Fibroblast of lung (primary cell): ENCODE measurements around the gene SBNO1. TPM values are rescaled to one million over a fixed set of nuclear protein-coding genes. Genes with fewer than 3 reads are reported as not detected.

Experiments
- DNase-seq, 2 donors: peaks; one replicate each; pipeline versions ENCODE4 v3.0.0 to v3.0.0-alpha.2; 2010; ENCODE audit warnings: low read depth in 2 of 2
- H2AFZ ChIP-seq: 2 replicates; pipeline ENCODE4 v1.5.1; 2012; ENCODE audit warnings: low read length, control low read depth, inconsistent platforms
- H3K27ac ChIP-seq: 2 replicates; pipeline ENCODE4 v1.5.1; 2011; ENCODE audit warnings: low read length, control low read depth; ENCODE audit not compliant: insufficient read depth
- H3K27me3 ChIP-seq: 2 replicates; pipeline ENCODE4 v1.5.1; 2011; ENCODE audit warnings: mild to moderate bottlenecking, low read length; ENCODE audit not compliant: control insufficient read depth, insufficient read depth
- H3K36me3 ChIP-seq: 2 replicates; pipeline ENCODE4 v1.5.1; 2011; ENCODE audit warnings: low read length; ENCODE audit not compliant: control insufficient read depth, insufficient read depth
- H3K4me1 ChIP-seq: 2 replicates; pipeline ENCODE4 v1.5.1; 2011; ENCODE audit warnings: low read length; ENCODE audit not compliant: control insufficient read depth, insufficient read depth; ENCODE audit errors: extremely low read depth
- H3K4me2 ChIP-seq: 2 replicates; pipeline ENCODE4 v1.5.1; 2011; ENCODE audit warnings: low read length, control low read depth; ENCODE audit not compliant: insufficient read depth; ENCODE audit errors: extremely low read depth
- H3K4me3 ChIP-seq, 4 experiments: fragments of 200-600 bp in 1 of 4; sonication (generic) in 1 of 4; replicated peaks in 1 of 4; 2 replicates each; pipeline ENCODE4 v1.5.1; 2011 to 2016; ENCODE audit warnings: low read length in 4 of 4, low read depth in 3 of 4, mild to moderate bottlenecking in 3 of 4, control low read depth in 2 of 4, inconsistent platforms in 1 of 4, mixed read lengths in 1 of 4; ENCODE audit not compliant: insufficient read depth in 1 of 4; ENCODE audit errors: control extremely low read depth in 1 of 4
- H3K79me2 ChIP-seq: 2 replicates; pipeline ENCODE4 v1.5.1; 2012; ENCODE audit warnings: mild to moderate bottlenecking, low read length, inconsistent platforms; ENCODE audit not compliant: control insufficient read depth, insufficient read depth
- H3K9ac ChIP-seq: 2 replicates; pipeline ENCODE4 v1.5.1; 2011; ENCODE audit warnings: mild to moderate bottlenecking, low read length, control low read depth; ENCODE audit not compliant: insufficient read depth
- H3K9me3 ChIP-seq: 2 replicates; pipeline ENCODE4 v1.5.1; 2012; ENCODE audit warnings: low read depth, low read length; ENCODE audit not compliant: control insufficient read depth, insufficient read depth
- H4K20me1 ChIP-seq: 2 replicates; pipeline ENCODE4 v1.5.1; 2011; ENCODE audit warnings: low read length; ENCODE audit not compliant: control insufficient read depth, insufficient read depth; ENCODE audit errors: extremely low read depth
- EZH2 ChIP-seq: IDR thresholded peaks from 2 replicates; pipeline ENCODE4 v1.5.1; 2012; ENCODE audit warnings: low read length, control low read depth, mild to moderate bottlenecking; ENCODE audit errors: missing control alignments
- polyA plus RNA-seq, 2 donors: library from polyadenylated mRNA; depleted of rRNA in 1 of 2; stranded (reverse) in 1 of 2; unstranded in 1 of 2; fragments of >200 nt; gene quantifications; 2 replicates each; pipeline ENCODE4 v1.2.1, GENCODE V29; 2011 to 2012; ENCODE audit warnings: missing spikeins in 1 of 2
- total RNA-seq: library from RNA; depleted of rRNA; stranded (reverse); fragments of >200 nt; gene quantifications from 2 replicates; pipeline ENCODE4 v1.2.1, GENCODE V29; 2014
- TF ChIP-seq, protein P1 (sequence below), 2 donors: IDR thresholded peaks in 1 of 2; conservative IDR thresholded peaks in 1 of 2; 1 replicate in 1 of 2; 2 replicates in 1 of 2; pipeline ENCODE4 v1.5.1; 2011 to 2012; ENCODE audit warnings: low read length in 2 of 2, control low read depth in 1 of 2, inconsistent platforms in 1 of 2, low read depth in 1 of 2, mild to moderate bottlenecking in 1 of 2

SBNO1 gene
- total and polyA plus RNA-seq, 2 donors (not counting 1 experiment from before 2014, with no cell fraction given), result 15.6 to 20.8 TPM

DNA sequence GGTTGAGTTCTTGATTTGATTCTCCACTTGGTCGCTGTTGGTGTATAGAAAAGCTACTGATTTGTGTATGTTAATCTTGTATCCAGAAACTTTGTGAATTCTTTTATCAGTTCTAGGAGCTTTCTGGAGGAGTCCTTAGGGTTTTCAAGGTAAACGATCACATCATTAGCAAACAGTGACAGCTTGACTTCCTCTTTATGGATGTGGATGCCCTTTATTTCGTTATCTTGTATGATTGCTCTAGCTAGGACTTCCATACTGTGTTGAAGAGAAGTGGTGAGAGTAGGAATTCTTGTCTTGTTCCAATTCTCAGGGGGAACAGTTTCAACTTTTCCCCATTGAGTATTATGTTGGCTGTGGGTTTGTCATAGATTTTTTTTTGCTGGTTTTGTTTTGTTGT, 119.0 kb downstream of the SBNO1 start:
- Histone ChIP-seq H3K9ac (no peak overlapping the region), H3K4me1 (no peaks in the 10 kb centered on the region), H3K27me3 (no peaks in the 10 kb centered on the region), H4K20me1 (no peaks in the 10 kb centered on the region), H3K36me3 (no peaks in the 10 kb centered on the region), H3K4me2 (no peak overlapping the region), H3K4me3 (no peak overlapping the region), H3K9me3 (no peaks in the 10 kb centered on the region), H2AFZ (no peak overlapping the region), H3K27ac (no peak overlapping the region), H3K79me2 (peaks cover 18% of the 10 kb centered on the region)
- no peak for TF ChIP-seq EZH2
- TF ChIP-seq, protein P1, sequence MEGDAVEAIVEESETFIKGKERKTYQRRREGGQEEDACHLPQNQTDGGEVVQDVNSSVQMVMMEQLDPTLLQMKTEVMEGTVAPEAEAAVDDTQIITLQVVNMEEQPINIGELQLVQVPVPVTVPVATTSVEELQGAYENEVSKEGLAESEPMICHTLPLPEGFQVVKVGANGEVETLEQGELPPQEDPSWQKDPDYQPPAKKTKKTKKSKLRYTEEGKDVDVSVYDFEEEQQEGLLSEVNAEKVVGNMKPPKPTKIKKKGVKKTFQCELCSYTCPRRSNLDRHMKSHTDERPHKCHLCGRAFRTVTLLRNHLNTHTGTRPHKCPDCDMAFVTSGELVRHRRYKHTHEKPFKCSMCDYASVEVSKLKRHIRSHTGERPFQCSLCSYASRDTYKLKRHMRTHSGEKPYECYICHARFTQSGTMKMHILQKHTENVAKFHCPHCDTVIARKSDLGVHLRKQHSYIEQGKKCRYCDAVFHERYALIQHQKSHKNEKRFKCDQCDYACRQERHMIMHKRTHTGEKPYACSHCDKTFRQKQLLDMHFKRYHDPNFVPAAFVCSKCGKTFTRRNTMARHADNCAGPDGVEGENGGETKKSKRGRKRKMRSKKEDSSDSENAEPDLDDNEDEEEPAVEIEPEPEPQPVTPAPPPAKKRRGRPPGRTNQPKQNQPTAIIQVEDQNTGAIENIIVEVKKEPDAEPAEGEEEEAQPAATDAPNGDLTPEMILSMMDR (conservative IDR thresholded peaks at IDR 0.05 in 1 of 2, IDR thresholded peaks at IDR 0.05 in 1 of 2; ENCODE audit: low read depth in 1 of 2, low read length in 2 of 2), result no peak
- DNase-seq, result no peak

DNA sequence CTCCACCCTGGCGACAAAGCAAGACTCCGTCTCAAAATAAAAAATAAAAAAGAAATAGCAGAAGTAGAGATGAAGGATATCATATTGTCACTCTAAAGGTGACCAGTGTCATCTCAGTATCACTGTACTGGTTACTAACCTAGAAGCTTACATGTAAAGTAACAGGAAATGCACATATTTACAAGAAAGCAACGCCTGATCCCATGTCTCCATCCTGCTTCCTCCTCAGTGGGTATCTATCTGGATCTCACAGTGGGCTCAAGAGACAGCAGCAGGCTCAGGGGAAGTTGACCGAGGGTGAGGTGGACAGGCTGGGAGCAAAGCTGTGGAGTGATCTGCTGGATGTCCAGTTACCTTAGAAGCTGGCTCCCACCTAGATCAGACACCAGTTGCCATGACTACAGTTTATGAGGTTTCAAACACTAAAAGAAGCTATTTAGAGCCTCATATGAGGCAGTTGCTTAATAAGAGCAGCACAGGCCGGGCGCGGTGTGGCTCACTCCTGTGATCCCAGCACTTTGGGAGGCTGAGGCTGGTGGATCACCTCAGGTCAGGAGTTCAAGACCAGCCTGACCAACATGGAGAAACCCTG, 120.9 kb downstream of the SBNO1 start:
- Histone ChIP-seq H3K27me3 (no peaks in the 10 kb centered on the region), H3K4me2 (no peak overlapping the region), H2AFZ (no peak overlapping the region), H3K4me1 (no peaks in the 10 kb centered on the region), H3K36me3 (no peaks in the 10 kb centered on the region), H3K4me3 (no peak overlapping the region), H4K20me1 (no peaks in the 10 kb centered on the region), H3K27ac (no peak overlapping the region), H3K9ac (no peak overlapping the region), H3K9me3 (no peaks in the 10 kb centered on the region), H3K79me2 (peaks cover 11% of the 10 kb centered on the region)
- no peak for DNase-seq
- TF ChIP-seq, protein P1 (conservative IDR thresholded peaks at IDR 0.05 in 1 of 2, IDR thresholded peaks at IDR 0.05 in 1 of 2; ENCODE audit: low read depth in 1 of 2, low read length in 2 of 2), result no peak
- TF ChIP-seq EZH2, result no peak

DNA sequence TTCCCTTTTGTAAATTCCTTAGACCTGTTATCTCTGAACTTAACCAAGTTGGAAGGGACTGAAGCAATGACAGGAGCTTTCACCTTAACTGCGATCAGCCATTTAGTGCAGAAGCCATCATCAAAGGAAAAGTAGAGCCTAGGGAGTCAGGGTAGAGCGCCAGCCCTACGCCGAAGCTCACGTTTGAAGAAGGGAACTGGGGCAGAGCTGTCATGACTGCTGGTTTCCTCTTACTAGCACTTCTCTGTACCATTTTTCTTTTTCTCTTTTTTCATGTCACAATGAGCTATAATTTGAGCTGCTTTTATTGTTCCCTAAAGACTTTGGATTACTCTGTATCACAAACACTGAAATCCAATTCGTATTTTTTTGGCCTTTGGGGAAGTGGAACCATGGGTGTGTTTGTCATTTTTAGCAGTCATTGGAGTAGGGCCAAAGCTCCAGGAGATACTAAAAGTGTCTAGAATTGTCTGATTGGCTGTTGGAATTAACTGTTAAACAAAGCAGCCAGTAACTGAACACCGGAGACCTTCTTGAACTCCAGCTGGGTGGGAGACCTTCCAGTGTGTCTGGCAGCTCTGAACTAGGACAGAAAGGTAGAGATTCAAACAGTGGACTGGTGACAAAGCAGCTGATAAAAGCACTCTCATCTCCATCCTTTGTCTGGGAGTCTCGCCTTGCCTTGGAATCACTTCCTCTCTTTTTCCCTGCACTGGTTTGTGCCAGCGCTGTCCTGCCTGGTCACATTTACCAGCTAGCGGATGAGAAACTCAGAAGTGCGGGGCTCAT, 122.3 kb downstream of the SBNO1 start:
- TF ChIP-seq EZH2, result no peak
- TF ChIP-seq, protein P1 (conservative IDR thresholded peaks at IDR 0.05 in 1 of 2, IDR thresholded peaks at IDR 0.05 in 1 of 2; ENCODE audit: low read depth in 1 of 2, low read length in 2 of 2), result no peak
- Histone ChIP-seq H3K27me3 (no peaks in the 10 kb centered on the region), H3K79me2 (peaks cover 11% of the 10 kb centered on the region)

More for the DNA sequence above, 122.3 kb downstream of the SBNO1 start:
- H2AFZ ChIP-seq, result no peak overlapping the region
- peaks cover 4% of the 10 kb centered on the region for H3K4me1 ChIP-seq
- no peaks in the 10 kb centered on the region for H3K36me3 ChIP-seq
- H3K4me2 ChIP-seq, result no peak overlapping the region
- no peak overlapping the region for H3K27ac ChIP-seq
- H3K4me3 ChIP-seq, result no peak overlapping the region
- H3K9me3 ChIP-seq, result no peaks in the 10 kb centered on the region
- H4K20me1 ChIP-seq, result no peaks in the 10 kb centered on the region
- H3K9ac ChIP-seq, result no peak overlapping the region
- no peak for DNase-seq

Other genes starting within 250 kb of the SBNO1 start
- gene PITPNM2, start 213.8 kb downstream of the SBNO1 start, total RNA-seq, result 4.4 and 6.6 TPM in 2 replicates
- gene PITPNM2, start 213.8 kb downstream of the SBNO1 start, polyA plus RNA-seq, result 2.2 and 4.9 TPM in 2 replicates
- gene MPHOSPH9, start 131.7 kb downstream of the SBNO1 start, total RNA-seq, result 31.6 and 50.5 TPM in 2 replicates
- 17.2 and 21.9 TPM in 2 replicates for gene MPHOSPH9, start 131.7 kb downstream of the SBNO1 start, polyA plus RNA-seq
- gene MTRFR, start 131.4 kb downstream of the SBNO1 start, total RNA-seq, result 10.8 and 17.5 TPM in 2 replicates
- gene MTRFR, start 131.4 kb downstream of the SBNO1 start, polyA plus RNA-seq, result 9.5 and 10.4 TPM in 2 replicates
- 97.8 and 173 TPM in 2 replicates for gene CDK2AP1, start 93.0 kb downstream of the SBNO1 start, total RNA-seq
- 450 and 701 TPM in 2 replicates for gene CDK2AP1, start 93.0 kb downstream of the SBNO1 start, polyA plus RNA-seq
- 39.8 and 56.1 TPM in 2 replicates for gene KMT5A, start 19.3 kb upstream of the SBNO1 start, total RNA-seq
- gene KMT5A, start 19.3 kb upstream of the SBNO1 start, polyA plus RNA-seq, result 42.9 and 52.6 TPM in 2 replicates
- 3.1 and 4.5 TPM in 2 replicates for gene RILPL2, start 71.8 kb upstream of the SBNO1 start, total RNA-seq
- 3.5 and 3.7 TPM in 2 replicates for gene RILPL2, start 71.8 kb upstream of the SBNO1 start, polyA plus RNA-seq
- gene SNRNP35, start 93.3 kb upstream of the SBNO1 start, total RNA-seq, result 18.5 and 20.8 TPM in 2 replicates
- 16.1 and 21.5 TPM in 2 replicates for gene SNRNP35, start 93.3 kb upstream of the SBNO1 start, polyA plus RNA-seq
- 4.9 and 7.8 TPM in 2 replicates for gene RILPL1, start 168.9 kb upstream of the SBNO1 start, total RNA-seq
- gene RILPL1, start 168.9 kb upstream of the SBNO1 start, polyA plus RNA-seq, result 12.6 and 15.8 TPM in 2 replicates
- gene TMED2, start 219.7 kb upstream of the SBNO1 start, total RNA-seq, result 313 and 384 TPM in 2 replicates
- gene TMED2, start 219.7 kb upstream of the SBNO1 start, polyA plus RNA-seq, result 324 and 398 TPM in 2 replicates
- 13.9 and 14.9 TPM in 2 replicates for gene DDX55, start 237.3 kb upstream of the SBNO1 start, total RNA-seq
- gene DDX55, start 237.3 kb upstream of the SBNO1 start, polyA plus RNA-seq, result 11.2 and 17.5 TPM in 2 replicates